Measurements from ENCODE around the gene HOXC10. TPM values are rescaled to one million over a fixed set of nuclear protein-coding genes. Genes with fewer than 3 reads are reported as not detected.
A peak's percentile ranks its signal among the peaks of the same experiment; 100 is the strongest.

Gene HOXC10
- total and polyA plus RNA-seq, 2 donors (not counting 1 experiment from before 2014, with no cell fraction given) = not detected

DNA sequence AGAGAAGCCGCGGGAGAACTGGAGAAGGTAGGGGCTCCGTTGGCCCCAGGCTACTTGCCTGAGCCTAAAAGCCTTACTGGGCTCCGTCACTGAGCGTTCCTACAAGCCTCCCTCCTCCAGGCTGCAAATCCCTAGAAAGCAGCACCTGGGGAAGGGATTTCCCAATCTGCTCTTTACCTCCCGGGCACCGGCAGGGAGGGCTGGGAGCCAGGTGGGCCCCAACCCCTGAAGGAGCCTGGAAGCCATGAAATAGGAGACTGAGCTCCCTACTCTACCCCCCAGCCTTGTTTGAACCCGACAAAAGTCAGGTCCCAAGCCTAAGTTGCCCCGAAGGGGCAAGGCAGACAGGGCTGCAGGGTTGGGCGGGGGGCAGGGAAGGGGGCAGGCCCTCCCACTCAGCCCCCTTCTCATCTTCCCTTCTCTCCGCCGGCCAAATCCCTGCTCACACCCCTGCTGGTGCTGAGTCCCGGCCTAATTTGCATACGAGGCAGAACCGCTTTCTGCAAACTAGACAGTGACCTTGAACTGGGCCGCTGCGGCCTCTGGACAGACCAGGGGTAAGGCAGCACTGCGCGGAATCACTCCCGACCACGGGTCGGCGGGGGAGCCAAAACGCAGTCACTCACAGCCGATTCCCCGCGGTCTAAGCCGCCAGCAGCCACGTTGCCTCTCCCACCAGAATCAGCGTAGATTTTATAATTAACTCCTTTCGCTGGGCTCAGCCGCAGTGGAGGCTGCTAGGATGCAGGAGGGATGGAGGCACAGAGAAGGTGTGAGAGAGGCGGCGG is 34.0 kb upstream of the HOXC10 start:
- no peak overlapping the region for H3K27ac ChIP-seq (ENCODE audit: low read length in 2 of 2)
- intact Hi-C loops (cut with micrococcal nuclease) = loop anchor here (5.0 kb wide), 2 partner anchors 46 to 61 kb away; no protein-coding TSS in a partner anchor
- peaks cover 8% of the 10 kb centered on the region for H3K4me1 Mint-ChIP-seq
- H3K27me3 Mint-ChIP-seq = peaks cover 68% of the 10 kb centered on the region
- H3K36me3 ChIP-seq (replicated peaks in 1 of 2; ENCODE audit: control extremely low read depth in 1 of 2, control insufficient read depth in 1 of 2, extremely low read depth in 1 of 2, insufficient read depth in 2 of 2, low read length in 1 of 2) = no peaks in the 10 kb centered on the region
- H3K9ac ChIP-seq (ENCODE audit: low read length) = no peak overlapping the region
- ATAC-seq (ENCODE audit: low read depth) (no peak), DNase-seq (no peak)
- H3K27ac Mint-ChIP-seq = peak overlapping the region; percentile 56
- no peaks in the 10 kb centered on the region for H4K20me1 ChIP-seq (ENCODE audit: control insufficient read depth, insufficient read depth, low read length, poor library complexity, severe bottlenecking)
- ChIA-PET CTCF (interaction anchor here (1.1 kb wide), 1 partner anchor 8 kb away, joined by 3 read pairs; no protein-coding TSS in a partner anchor), POLR2A (no interaction called here)
- H3K4me1 ChIP-seq (ENCODE audit: control insufficient read depth in 2 of 2, insufficient read depth in 2 of 2, low read length in 2 of 2) = peaks cover 5 to 40% of the 10 kb centered on the region in 2 donors
- H3K9me3 Mint-ChIP-seq (ENCODE audit: insufficient read depth) = no peaks in the 10 kb centered on the region
- H3K4me2 ChIP-seq (replicated peaks; ENCODE audit: low read depth, low read length, poor library complexity, severe bottlenecking) = no peak overlapping the region
- no peak overlapping the region for H3K4me3 ChIP-seq (ENCODE audit: control extremely low read depth in 1 of 5, extremely low read depth in 1 of 5, insufficient read depth in 1 of 5, low read depth in 2 of 5, low read length in 4 of 5)
- no peak for TF ChIP-seq EZH2 (IDR thresholded peaks at IDR 0.05; ENCODE audit: borderline replicate concordance, insufficient read depth, low read depth, low read length, poor library complexity, severe bottlenecking)
- TF ChIP-seq, protein P1, sequence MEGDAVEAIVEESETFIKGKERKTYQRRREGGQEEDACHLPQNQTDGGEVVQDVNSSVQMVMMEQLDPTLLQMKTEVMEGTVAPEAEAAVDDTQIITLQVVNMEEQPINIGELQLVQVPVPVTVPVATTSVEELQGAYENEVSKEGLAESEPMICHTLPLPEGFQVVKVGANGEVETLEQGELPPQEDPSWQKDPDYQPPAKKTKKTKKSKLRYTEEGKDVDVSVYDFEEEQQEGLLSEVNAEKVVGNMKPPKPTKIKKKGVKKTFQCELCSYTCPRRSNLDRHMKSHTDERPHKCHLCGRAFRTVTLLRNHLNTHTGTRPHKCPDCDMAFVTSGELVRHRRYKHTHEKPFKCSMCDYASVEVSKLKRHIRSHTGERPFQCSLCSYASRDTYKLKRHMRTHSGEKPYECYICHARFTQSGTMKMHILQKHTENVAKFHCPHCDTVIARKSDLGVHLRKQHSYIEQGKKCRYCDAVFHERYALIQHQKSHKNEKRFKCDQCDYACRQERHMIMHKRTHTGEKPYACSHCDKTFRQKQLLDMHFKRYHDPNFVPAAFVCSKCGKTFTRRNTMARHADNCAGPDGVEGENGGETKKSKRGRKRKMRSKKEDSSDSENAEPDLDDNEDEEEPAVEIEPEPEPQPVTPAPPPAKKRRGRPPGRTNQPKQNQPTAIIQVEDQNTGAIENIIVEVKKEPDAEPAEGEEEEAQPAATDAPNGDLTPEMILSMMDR (IDR thresholded peaks at IDR 0.05) = no peak
- WGBS (ENCODE audit: insufficient coverage) = 6% methylated on average over 24 of the region's 34 CpGs
- no peaks in the 10 kb centered on the region for H3K79me2 ChIP-seq (ENCODE audit: control insufficient read depth, insufficient read depth, low read length)
- H3K9me3 ChIP-seq (ENCODE audit: control extremely low read depth in 1 of 3, control insufficient read depth in 2 of 3, insufficient read depth in 1 of 3, low read length in 2 of 3) = peaks cover 0 to 67% (median 11%) of the 10 kb centered on the region in 3 donors
- peaks cover 0 to 98% (median 82%) of the 10 kb centered on the region in 4 experiments for H3K27me3 ChIP-seq (replicated peaks in 1 of 4; ENCODE audit: control extremely low read depth in 1 of 4, control insufficient read depth in 3 of 4, insufficient read depth in 4 of 4, low read length in 3 of 4)
- H3K4me3 Mint-ChIP-seq = no peak overlapping the region
- H2AFZ ChIP-seq (ENCODE audit: insufficient read depth, low read depth, low read length, poor library complexity, severe bottlenecking) = peak overlapping the region; percentile 20
